ENCODE measurements around the gene WDFY4. TPM values are rescaled to one million over a fixed set of nuclear protein-coding genes. Genes with fewer than 3 reads are reported as not detected.

WDFY4 gene
- total and polyA plus RNA-seq, 2 donors (not counting 3 experiments of a cell fraction or from before 2014, with no cell fraction given) = 10.1 to 10.2 TPM

DNA sequence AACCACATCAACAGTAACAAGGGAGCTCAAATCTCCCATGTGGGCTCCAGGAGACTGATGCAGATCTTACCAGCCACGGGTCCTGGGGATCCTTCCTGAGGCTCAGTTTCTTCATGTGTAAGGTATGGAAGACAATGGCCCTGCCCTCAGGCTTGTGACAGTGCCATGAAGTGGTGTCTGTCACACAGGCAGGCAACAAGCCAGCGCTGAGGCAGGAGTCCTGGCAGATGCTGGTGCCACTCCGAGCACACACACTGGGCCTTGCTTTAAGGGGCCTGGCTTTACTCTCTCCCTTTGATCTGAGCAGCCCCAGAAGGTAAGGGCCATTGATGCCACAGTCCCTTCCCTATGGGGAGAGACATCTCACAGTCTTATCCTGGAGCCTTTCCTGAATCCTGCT is 283.4 kb downstream of the WDFY4 start:
- no peak overlapping the region for H3K27ac ChIP-seq (ENCODE audit: insufficient read depth, low read depth, low read length)
- ChIA-PET CTCF (interaction anchor here (1.6 kb wide), 1 partner anchor 9 kb away, joined by 3 read pairs; no protein-coding TSS in a partner anchor), POLR2A (no interaction called here)
- DNase-seq (ENCODE audit: low read depth, low spot score) (no peak), FAIRE-seq (no peak)
- H3K79me2 ChIP-seq (ENCODE audit: control insufficient read depth, insufficient read depth, low read length) = no peaks in the 10 kb centered on the region
- BruUV-seq (replicated peaks) = no TSS peak
- H3K9me1 ChIP-seq (replicated peaks; ENCODE audit: control insufficient read depth, extremely low read depth, insufficient read depth, low read length) = no peaks in the 10 kb centered on the region
- no peaks in the 10 kb centered on the region for H4K20me1 ChIP-seq (replicated peaks; ENCODE audit: control insufficient read depth, extremely low read depth, insufficient read depth, low read length)
- intact Hi-C loops (cut with micrococcal nuclease) (no loop called here), dilution Hi-C loops (cut with MboI; ENCODE audit: extremely low pct_ligation_motif_present, low sequenced_read_pairs) (no loop called here)
- H3K9me3 ChIP-seq (replicated peaks; ENCODE audit: control insufficient read depth, insufficient read depth, low read length) = no peaks in the 10 kb centered on the region
- H2AFZ ChIP-seq (ENCODE audit: low read depth, low read length) = no peak overlapping the region
- H3K4me1 ChIP-seq (ENCODE audit: control insufficient read depth, extremely low read depth, insufficient read depth, low read length) = no peaks in the 10 kb centered on the region
- H3K4me2 ChIP-seq (ENCODE audit: insufficient read depth, low read length) = no peak overlapping the region
- H3K9ac ChIP-seq (replicated peaks; ENCODE audit: extremely low read depth, insufficient read depth, low read length) = no peak overlapping the region
- no peak for TF ChIP-seq GATA2 (IDR thresholded peaks at IDR 0.05; ENCODE audit: insufficient read depth, insufficient read length, low read depth, low read length)
- TF ChIP-seq POLR2A (IDR thresholded peaks at IDR 0.05; ENCODE audit: low read depth, low read length) = no peak
- no peak for TF ChIP-seq POLR2AphosphoS5 (IDR thresholded peaks at IDR 0.05; ENCODE audit: insufficient read depth, low read depth, low read length)
- TF ChIP-seq MYC (IDR thresholded peaks at IDR 0.05; ENCODE audit: low read depth, low read length) = no peak
- TF ChIP-seq EZH2 (IDR thresholded peaks at IDR 0.05; ENCODE audit: borderline replicate concordance, low read depth, low read length, severe bottlenecking) = no peak
- no peak for TF ChIP-seq JUN (IDR thresholded peaks at IDR 0.05; ENCODE audit: borderline replicate concordance, insufficient read depth, insufficient read length, low read depth)
- TF ChIP-seq, protein P1, sequence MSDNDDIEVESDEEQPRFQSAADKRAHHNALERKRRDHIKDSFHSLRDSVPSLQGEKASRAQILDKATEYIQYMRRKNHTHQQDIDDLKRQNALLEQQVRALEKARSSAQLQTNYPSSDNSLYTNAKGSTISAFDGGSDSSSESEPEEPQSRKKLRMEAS (IDR thresholded peaks at IDR 0.05; ENCODE audit: insufficient read depth, insufficient read length) = no peak
- no peak for TF ChIP-seq FOS (IDR thresholded peaks at IDR 0.05; ENCODE audit: borderline replicate concordance, insufficient read depth, low read length)
- TF ChIP-seq, protein P2, sequence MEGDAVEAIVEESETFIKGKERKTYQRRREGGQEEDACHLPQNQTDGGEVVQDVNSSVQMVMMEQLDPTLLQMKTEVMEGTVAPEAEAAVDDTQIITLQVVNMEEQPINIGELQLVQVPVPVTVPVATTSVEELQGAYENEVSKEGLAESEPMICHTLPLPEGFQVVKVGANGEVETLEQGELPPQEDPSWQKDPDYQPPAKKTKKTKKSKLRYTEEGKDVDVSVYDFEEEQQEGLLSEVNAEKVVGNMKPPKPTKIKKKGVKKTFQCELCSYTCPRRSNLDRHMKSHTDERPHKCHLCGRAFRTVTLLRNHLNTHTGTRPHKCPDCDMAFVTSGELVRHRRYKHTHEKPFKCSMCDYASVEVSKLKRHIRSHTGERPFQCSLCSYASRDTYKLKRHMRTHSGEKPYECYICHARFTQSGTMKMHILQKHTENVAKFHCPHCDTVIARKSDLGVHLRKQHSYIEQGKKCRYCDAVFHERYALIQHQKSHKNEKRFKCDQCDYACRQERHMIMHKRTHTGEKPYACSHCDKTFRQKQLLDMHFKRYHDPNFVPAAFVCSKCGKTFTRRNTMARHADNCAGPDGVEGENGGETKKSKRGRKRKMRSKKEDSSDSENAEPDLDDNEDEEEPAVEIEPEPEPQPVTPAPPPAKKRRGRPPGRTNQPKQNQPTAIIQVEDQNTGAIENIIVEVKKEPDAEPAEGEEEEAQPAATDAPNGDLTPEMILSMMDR (IDR thresholded peaks at IDR 0.05; ENCODE audit: extremely low read depth in 1 of 2, insufficient read depth in 1 of 2, low read depth in 1 of 2, low read length in 2 of 2) = no peak
- H3K4me3 ChIP-seq (replicated peaks in 1 of 3; ENCODE audit: insufficient read depth in 1 of 3, low read depth in 1 of 3, low read length in 3 of 3) = no peak overlapping the region
- H3K27me3 ChIP-seq (ENCODE audit: control insufficient read depth in 2 of 2, insufficient read depth in 2 of 2, low read length in 2 of 2) = no peaks in the 10 kb centered on the region
- no peaks in the 10 kb centered on the region for H3K36me3 ChIP-seq (ENCODE audit: control insufficient read depth in 2 of 2, extremely low read depth in 1 of 2, insufficient read depth in 2 of 2, low read length in 2 of 2)
